ENCODE data around the gene CD300A.
A peak's percentile ranks its signal among the peaks of the same experiment; 100 is the strongest.

CD300A gene

DNA sequence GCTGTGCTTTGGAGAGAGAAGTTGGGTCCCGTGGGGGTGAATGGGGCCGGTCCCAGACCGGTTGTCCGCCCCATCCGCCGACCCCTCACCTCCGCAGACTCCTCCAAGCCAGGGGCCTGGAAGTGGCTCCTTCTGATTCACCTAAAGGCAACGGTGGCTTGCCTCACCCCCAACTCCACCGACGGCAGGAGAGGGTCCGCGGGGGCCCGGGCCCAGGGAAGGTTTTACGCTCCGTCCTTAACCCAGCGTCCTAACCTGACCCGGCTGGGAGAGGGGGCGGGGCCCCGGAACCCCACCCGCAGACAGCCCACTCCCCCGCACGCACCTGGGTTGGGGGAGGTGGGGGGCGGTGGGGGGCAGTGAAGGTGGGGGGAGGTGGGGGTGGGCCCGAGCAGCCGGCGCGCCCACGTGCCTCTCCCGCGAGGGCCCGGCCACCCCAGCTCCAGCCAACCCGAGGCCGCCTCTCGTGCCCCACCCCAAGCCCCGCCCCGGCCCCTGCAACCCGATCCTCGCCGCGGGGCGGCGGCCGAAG is 12.7 kb upstream of the CD300A start:
- peak; percentile 89 for ATAC-seq (replicated peaks)
- H3K4me3 Mint-ChIP-seq = peak overlapping the region; percentile 62 to 72
- peaks cover 21 to 39% of the 10 kb centered on the region in 2 donors for H3K4me1 Mint-ChIP-seq (ENCODE audit: low read depth in 2 of 2)
- no peaks in the 10 kb centered on the region for H3K9me3 Mint-ChIP-seq
- DNase-seq = no peak
- H3K27me3 Mint-ChIP-seq = no peaks in the 10 kb centered on the region
- peaks cover 4% of the 10 kb centered on the region for H3K36me3 Mint-ChIP-seq (ENCODE audit: insufficient read depth)
- H3K27ac Mint-ChIP-seq = no peak overlapping the region

DNA sequence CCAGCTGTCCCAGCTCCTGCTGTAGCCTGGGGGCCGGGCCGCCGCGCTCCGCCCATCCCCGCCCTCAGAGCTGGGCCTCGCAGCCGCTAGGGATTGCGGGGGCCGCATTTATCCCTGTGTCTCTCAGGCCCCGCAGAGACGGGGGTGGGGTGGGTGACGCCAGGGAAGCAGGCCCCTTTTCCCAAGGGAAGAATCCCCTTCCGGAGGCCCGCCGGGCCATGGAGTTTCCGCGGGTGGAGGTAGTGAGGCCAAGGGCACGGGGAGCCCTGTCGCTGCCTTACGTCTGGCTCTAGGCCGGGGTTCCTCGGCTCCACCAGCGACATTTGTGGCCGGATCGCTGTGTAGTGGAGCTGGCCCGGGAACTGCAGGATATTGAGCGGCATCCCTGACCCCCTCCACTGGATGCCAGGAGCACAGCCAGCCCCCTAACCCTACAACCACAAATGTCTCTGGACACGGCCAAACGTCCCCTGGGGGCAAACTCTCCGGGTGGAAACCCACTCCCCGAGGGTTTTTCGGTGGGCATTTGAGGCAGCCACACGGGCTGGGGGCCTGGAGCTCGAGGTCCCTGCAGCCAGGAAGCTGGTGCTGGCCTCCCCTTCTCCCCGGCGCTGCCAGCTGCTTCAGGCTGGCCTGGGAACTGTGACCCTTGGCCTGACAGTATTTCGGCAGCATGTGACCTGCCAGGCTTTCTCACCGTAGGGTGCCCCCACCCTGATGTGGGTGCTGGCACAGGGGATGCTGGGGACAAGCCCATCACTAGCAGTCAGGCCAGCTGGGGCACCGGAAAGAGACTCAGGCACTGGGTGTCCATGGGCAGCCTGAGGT is 12.0 kb upstream of the CD300A start:
- H3K27ac Mint-ChIP-seq = no peak overlapping the region
- DNase-seq (peak; percentile 51 to 65 (median 58)), ATAC-seq (replicated peaks) (peak; percentile 14)
- H3K9me3 Mint-ChIP-seq = no peaks in the 10 kb centered on the region
- H3K36me3 Mint-ChIP-seq (ENCODE audit: insufficient read depth) = peaks cover 4% of the 10 kb centered on the region
- H3K4me3 Mint-ChIP-seq = peak overlapping the region; percentile 31 to 60
- H3K27me3 Mint-ChIP-seq = no peaks in the 10 kb centered on the region
- H3K4me1 Mint-ChIP-seq (ENCODE audit: low read depth in 2 of 2) = peaks cover 21 to 39% of the 10 kb centered on the region in 2 donors

DNA sequence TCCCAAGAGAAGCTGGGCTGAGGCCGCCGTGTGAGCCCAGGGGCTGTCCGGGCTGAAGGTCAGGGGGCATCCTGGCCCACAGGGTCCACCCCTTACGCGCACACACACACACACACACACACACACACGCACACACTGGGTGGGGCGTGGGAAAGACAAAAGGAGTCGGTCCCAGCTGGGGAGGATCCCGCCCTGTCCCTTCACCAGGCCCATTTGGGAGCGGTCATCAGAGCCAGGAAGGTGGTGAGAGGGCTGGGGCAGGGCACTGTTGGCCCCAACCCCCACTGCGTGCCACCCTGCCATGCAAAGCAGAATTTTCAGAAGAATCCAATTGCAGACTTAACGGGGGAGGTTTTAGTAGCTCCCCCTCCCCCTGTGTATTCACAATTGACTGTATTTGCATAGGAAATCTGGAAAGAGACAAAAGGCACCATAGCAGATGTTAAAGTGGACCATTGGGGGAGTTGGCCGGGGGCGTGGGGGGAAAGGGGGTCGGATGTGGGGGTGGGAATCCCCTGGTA is 11.3 kb upstream of the CD300A start:
- no peak for ATAC-seq (replicated peaks)
- Mint-ChIP-seq H3K27me3 (no peaks in the 10 kb centered on the region), H3K4me1 (ENCODE audit: low read depth in 2 of 2) (peaks cover 26 to 40% of the 10 kb centered on the region in 2 donors), H3K27ac (no peak overlapping the region), H3K36me3 (ENCODE audit: insufficient read depth) (peaks cover 4% of the 10 kb centered on the region), H3K9me3 (no peaks in the 10 kb centered on the region), H3K4me3 (peak overlapping the region; percentile 31 to 60)
- no peak for DNase-seq

DNA sequence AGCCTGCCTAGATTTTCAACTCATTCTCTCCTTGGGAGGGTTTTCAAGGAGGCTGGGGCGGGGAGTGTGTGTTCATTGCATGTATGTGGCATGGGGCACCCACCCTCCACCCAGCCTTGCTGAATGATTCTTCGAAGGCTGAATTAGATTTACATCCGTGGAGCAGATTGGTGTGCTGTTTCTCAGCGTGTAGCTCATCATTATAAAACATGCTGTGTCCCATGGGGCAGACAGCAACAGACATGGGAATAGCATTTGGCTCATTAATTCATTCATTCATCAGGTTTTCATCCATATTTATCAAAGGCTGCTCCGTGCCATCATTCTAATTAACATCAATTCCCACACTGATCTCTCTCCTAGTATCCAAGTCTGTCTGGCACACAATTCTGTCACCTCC is 10.6 kb upstream of the CD300A start:
- H3K27ac Mint-ChIP-seq = no peak overlapping the region
- H3K36me3 Mint-ChIP-seq (ENCODE audit: insufficient read depth) = peaks cover 4% of the 10 kb centered on the region
- DNase-seq (no peak), ATAC-seq (replicated peaks) (no peak)
- H3K4me1 Mint-ChIP-seq (ENCODE audit: low read depth in 2 of 2) = peaks cover 30 to 43% of the 10 kb centered on the region in 2 donors
- no peaks in the 10 kb centered on the region for H3K27me3 Mint-ChIP-seq
- H3K9me3 Mint-ChIP-seq = no peaks in the 10 kb centered on the region
- peak overlapping the region in 1 of 2 donors; percentile 41 for H3K4me3 Mint-ChIP-seq

DNA sequence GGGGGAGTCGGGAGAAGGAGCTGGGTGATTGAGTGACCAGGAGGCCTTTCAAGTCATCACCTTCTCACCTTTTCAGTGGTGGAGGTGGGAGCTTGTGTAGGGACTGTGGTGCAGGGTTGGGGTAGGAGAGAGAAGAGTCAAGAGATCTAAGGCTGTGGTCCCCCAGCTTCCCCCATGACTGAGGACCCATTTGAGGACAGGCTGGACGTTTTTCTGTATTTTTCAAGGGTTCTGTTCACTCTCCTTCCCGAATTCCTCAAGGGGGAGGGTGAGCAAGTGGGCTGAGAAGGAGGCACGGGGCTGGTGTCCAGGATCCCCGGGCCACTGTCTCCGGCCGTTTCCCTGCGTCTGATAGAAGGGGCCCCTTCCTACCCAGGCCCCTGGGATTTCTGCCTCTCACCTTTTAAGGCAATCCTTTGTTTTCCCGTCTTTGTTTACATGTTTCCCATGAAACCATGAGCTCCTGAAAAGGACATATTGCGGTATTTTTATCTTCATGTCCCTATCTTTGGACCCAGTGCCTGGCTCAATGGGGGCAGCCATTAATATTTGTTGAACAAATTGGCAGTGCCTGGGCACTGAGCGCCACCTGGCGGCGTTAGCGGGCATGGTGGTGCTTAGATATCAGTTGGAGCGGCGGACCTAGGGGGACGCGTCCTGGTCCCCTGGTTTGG is 9.2 kb upstream of the CD300A start:
- DNase-seq (peak; percentile 69 to 77 (median 76)), ATAC-seq (replicated peaks) (peak; percentile 56)
- Mint-ChIP-seq H3K36me3 (ENCODE audit: insufficient read depth) (peaks cover 4% of the 10 kb centered on the region), H3K27ac (peak overlapping the region; percentile 9 to 67), H3K4me1 (ENCODE audit: low read depth in 2 of 2) (peaks cover 42 to 44% of the 10 kb centered on the region in 2 donors), H3K9me3 (no peaks in the 10 kb centered on the region), H3K4me3 (peak overlapping the region; percentile 37 to 47), H3K27me3 (no peaks in the 10 kb centered on the region)

DNA sequence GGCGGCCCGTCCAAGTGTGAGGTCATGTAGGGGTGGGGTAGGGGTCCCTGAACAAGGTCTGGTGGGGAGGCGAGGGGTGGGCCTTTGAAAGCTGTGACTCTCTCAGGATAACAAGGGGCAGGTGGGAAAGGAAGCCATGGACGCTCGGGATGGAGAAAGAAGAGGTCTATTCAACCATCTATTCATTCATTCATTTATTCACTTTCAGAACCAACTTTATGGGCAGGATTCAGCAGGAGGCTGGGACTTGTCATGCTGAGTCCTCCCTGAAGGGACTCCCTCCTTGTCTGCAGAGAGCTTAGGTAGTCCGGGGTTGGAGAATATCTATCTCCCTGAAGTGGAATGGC is 8.6 kb upstream of the CD300A start:
- DNase-seq = no peak

DNA sequence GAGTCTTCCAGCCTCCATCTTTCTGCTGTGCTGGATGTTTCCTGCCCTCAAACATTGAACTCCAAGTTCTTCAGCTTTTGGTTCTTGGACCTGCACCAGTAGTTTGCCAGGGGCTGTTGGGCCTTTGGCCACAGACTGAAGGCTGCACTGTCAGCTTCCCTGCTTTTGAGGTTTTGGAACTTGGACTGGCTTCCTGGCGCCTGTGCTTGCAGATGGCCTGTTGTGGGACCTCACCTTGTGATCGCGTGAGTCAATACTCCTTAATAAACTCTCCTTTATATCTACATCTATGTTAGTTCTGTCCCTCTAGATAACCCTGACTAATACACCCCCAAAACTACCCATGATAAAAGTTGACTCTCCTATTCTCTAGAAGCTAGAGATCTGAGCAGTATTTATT is 7.6 kb upstream of the CD300A start:
- peak overlapping the region; percentile 9 to 84 for H3K27ac Mint-ChIP-seq
- no peak for ATAC-seq (replicated peaks)

More for the DNA sequence above, 8.6 kb upstream of the CD300A start:
- Mint-ChIP-seq H3K4me1 (ENCODE audit: low read depth in 2 of 2) (peaks cover 42 to 43% of the 10 kb centered on the region in 2 donors), H3K27me3 (no peaks in the 10 kb centered on the region), H3K4me3 (peak overlapping the region; percentile 37 to 47), H3K36me3 (ENCODE audit: insufficient read depth) (peaks cover 1% of the 10 kb centered on the region), H3K9me3 (no peaks in the 10 kb centered on the region), H3K27ac (peak overlapping the region in 1 of 2 donors; percentile 9)
- ATAC-seq (replicated peaks) = no peak

DNA sequence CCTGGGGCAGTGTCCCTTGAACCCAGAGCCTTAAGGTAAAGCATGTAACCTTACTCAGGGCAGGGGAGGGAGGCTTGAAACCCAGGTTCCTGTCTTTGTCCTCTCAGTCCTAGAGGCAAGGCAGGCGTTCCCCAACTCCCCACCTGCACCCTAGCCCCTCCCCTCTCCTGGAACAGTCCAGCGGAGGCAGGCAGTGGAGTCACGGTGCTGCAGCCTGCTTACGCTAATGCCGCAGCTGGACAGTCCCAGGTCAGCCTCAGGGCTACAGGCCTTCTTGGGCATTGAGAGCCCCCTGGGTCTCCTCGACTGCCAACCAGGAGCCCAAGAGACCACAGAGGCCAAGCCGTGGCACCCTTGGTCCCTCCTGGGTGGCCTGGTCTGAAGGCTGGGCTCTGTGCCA is 6.8 kb upstream of the CD300A start:
- DNase-seq = no peak
- Mint-ChIP-seq H3K27ac (peak overlapping the region in 1 of 2 donors; percentile 84), H3K36me3 (ENCODE audit: insufficient read depth) (peaks cover 5% of the 10 kb centered on the region), H3K9me3 (no peaks in the 10 kb centered on the region), H3K4me1 (ENCODE audit: low read depth in 2 of 2) (peaks cover 42 to 51% of the 10 kb centered on the region in 2 donors), H3K27me3 (no peaks in the 10 kb centered on the region), H3K4me3 (peak overlapping the region in 1 of 2 donors; percentile 17)
- ATAC-seq (replicated peaks) = no peak

More for the DNA sequence above, 7.6 kb upstream of the CD300A start:
- DNase-seq = no peak
- Mint-ChIP-seq H3K4me3 (peak overlapping the region; percentile 16 to 17), H3K27me3 (no peaks in the 10 kb centered on the region), H3K4me1 (ENCODE audit: low read depth in 2 of 2) (peaks cover 45 to 51% of the 10 kb centered on the region in 2 donors), H3K36me3 (ENCODE audit: insufficient read depth) (peaks cover 5% of the 10 kb centered on the region), H3K9me3 (no peaks in the 10 kb centered on the region)

DNA sequence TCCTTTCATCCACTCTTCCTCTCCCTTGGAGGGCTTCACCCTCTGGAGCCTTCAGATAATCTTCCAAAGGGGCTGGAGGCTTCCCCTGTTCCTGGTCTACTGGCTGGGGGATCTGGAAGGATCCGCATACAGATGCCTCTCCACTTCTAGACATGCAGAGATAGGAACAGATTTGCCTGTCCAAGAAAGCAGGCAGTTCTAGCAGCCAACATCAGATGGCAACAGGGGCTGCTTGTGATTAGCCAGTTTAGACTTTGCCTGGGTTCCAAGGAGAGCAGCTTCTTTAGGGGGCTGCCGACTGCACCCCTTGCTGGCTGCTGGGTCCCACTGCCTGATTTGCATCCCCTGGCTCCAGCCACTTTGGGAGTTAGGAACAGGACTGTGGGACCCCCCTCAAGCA is 6.2 kb upstream of the CD300A start:
- Mint-ChIP-seq H3K9me3 (no peaks in the 10 kb centered on the region), H3K27ac (peak overlapping the region; percentile 65 to 84), H3K36me3 (ENCODE audit: insufficient read depth) (peaks cover 5% of the 10 kb centered on the region), H3K4me1 (ENCODE audit: low read depth in 2 of 2) (peaks cover 41 to 45% of the 10 kb centered on the region in 2 donors), H3K4me3 (peak overlapping the region; percentile 24 to 47), H3K27me3 (no peaks in the 10 kb centered on the region)
- ATAC-seq (replicated peaks) (no peak), DNase-seq (no peak)

DNA sequence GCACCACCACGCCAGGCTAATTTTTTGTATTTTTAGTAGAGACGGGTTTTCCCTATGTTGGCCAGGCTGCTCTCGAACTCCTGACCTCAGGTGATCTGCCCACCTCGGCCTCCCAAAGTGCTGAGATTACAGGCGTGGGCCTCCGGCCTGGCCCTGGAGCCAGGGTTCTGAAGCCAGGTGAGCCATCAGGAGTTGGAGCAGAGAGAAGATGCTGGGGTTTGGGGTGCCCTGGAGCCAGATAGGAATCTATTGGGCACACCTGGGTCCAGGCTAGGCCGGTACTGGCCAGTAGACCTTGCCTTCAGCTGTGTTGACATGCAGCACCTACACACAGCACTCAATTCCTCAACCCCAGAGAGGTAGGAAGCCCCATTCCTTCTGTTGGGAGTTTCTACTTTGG is 5.4 kb upstream of the CD300A start:
- peaks cover 40 to 44% of the 10 kb centered on the region in 2 donors for H3K4me1 Mint-ChIP-seq (ENCODE audit: low read depth in 2 of 2)
- H3K27ac Mint-ChIP-seq = peak overlapping the region in 1 of 2 donors; percentile 57

DNA sequence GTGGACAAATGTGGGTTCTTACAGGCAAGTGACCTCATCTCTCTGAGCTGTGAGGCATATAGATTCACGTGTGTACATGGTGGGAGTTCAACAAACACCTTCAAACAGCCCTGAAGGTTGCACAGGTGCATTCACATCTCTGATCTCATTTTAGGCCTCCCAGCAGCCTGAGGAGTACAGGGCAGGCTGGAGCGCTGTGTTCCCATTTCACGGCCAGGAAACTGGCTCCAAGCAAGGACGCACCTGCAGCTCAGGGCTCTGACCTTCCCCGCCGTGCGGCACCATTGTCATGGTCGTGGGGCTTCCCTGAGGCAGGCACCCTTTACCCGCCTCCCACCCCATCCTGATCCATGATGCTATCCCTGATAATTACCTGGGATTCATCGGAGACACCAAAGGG is 4.8 kb upstream of the CD300A start:
- H3K4me3 Mint-ChIP-seq = no peak overlapping the region
- ATAC-seq (replicated peaks) = no peak
- H3K4me1 Mint-ChIP-seq (ENCODE audit: low read depth in 2 of 2) = peaks cover 37 to 42% of the 10 kb centered on the region in 2 donors
- H3K27ac Mint-ChIP-seq = peak overlapping the region in 1 of 2 donors; percentile 57
- no peak for DNase-seq
- H3K36me3 Mint-ChIP-seq (ENCODE audit: insufficient read depth) = peaks cover 5% of the 10 kb centered on the region
- H3K27me3 Mint-ChIP-seq = no peaks in the 10 kb centered on the region
- no peaks in the 10 kb centered on the region for H3K9me3 Mint-ChIP-seq

More for the DNA sequence above, 5.4 kb upstream of the CD300A start:
- DNase-seq (no peak), ATAC-seq (replicated peaks) (no peak)
- H3K27me3 Mint-ChIP-seq = no peaks in the 10 kb centered on the region
- no peaks in the 10 kb centered on the region for H3K9me3 Mint-ChIP-seq
- H3K4me3 Mint-ChIP-seq = no peak overlapping the region
- peaks cover 5% of the 10 kb centered on the region for H3K36me3 Mint-ChIP-seq (ENCODE audit: insufficient read depth)

DNA sequence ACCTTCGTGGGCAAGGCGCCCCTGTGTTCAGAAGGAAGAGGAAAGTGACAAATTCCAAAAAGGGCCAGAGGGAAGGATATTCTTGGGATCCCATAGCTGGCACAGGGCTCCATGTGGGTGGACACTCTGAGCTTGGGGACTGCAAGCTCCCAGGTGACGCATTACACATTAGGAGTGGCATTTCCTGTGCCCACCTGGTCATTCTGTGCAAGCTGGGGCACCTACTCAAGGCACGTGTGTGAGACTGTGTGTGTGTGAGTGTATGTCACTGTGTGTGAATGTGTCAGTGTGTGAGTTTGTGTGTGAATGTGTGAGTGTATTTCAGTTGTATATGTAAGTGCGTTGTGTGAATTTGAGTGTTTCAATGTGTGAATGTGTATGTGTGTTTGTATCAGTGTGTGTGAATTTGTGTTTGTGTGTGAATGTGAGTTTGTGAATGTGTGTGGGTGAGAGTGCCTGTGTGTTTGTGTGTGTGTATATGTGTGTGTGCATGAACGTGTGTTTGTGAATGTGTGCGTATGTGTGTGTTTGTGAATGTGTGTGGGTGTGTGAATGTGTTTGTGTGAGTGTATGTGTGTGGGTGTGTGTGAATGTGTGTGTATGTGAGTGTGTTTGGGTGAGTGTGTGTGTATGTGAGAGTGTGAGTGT is 1.6 kb upstream of the CD300A start:
- H3K36me3 Mint-ChIP-seq (ENCODE audit: insufficient read depth) = peaks cover 6% of the 10 kb centered on the region
- DNase-seq (no peak), ATAC-seq (replicated peaks) (no peak)
- H3K9me3 Mint-ChIP-seq = no peaks in the 10 kb centered on the region
- H3K4me1 Mint-ChIP-seq (ENCODE audit: low read depth in 2 of 2) = peaks cover 30 to 53% of the 10 kb centered on the region in 2 donors
- H3K4me3 Mint-ChIP-seq = no peak overlapping the region
- H3K27me3 Mint-ChIP-seq = no peaks in the 10 kb centered on the region
- no peak overlapping the region for H3K27ac Mint-ChIP-seq

All from effector memory CD8-positive, alpha-beta T cell (primary cell).